ENCODE measurements around the gene APPL1. TPM values are rescaled to one million over a fixed set of nuclear protein-coding genes. Genes with fewer than 3 reads are reported as not detected.

The APPL1 gene
- total and polyA plus RNA-seq, 9 of the 15 experiments (the other 6 are each of a cell fraction or from before 2014, with no cell fraction given) = 2.8 to 12.3 (median 7.1) TPM

- no peak for TF ChIP-seq SIN3A (IDR thresholded peaks at IDR 0.05; ENCODE audit: borderline replicate concordance in 2 of 2, control insufficient read depth in 1 of 2, low read depth in 2 of 2, low read length in 2 of 2)
These were observed 2.5 kb downstream of the APPL1 start (continued) for GRCh38 chr3:57230006-57230405.

GRCh38 chr3:57233799-57234198, 6.3 kb downstream of the APPL1 start:
- BruUV-seq (replicated peaks) = no TSS peak
- Histone ChIP-seq H3K4me1 (replicated peaks in 1 of 2; ENCODE audit: control insufficient read depth in 2 of 2, insufficient read depth in 2 of 2, low read length in 2 of 2) (peaks cover 5 to 7% of the 10 kb centered on the region in 2 experiments; a peak in 3 of 5 replicates), H3K9me1 (ENCODE audit: control insufficient read depth, insufficient read depth, low read length) (no peaks in the 10 kb centered on the region), H3K79me2 (ENCODE audit: control insufficient read depth, insufficient read depth, low read length) (peaks cover 4% of the 10 kb centered on the region; the same call in 2 of the 3 replicates), H3K4me3 (no peak overlapping the region), H3K4me2 (ENCODE audit: insufficient read depth, low read length) (no peak overlapping the region), H3K9ac (ENCODE audit: insufficient read depth in 1 of 2, low read depth in 2 of 2, low read length in 2 of 2) (no peak overlapping the region), H3K36me3 (ENCODE audit: control insufficient read depth, insufficient read depth, low read length) (peaks cover 5% of the 10 kb centered on the region; the same call in 2 of the 3 replicates), H3K27me3 (ENCODE audit: control insufficient read depth in 2 of 2, insufficient read depth in 2 of 2, low read length in 2 of 2) (no peaks in the 10 kb centered on the region), H4K20me1 (replicated peaks; ENCODE audit: control insufficient read depth, insufficient read depth, low read length) (peaks cover 7% of the 10 kb centered on the region; the same call in 1 of the 2 replicates), H3K27ac (ENCODE audit: extremely low read depth, low read depth, low read length) (no peak overlapping the region), H3K9me3 (replicated peaks; ENCODE audit: control insufficient read depth, insufficient read depth, low read depth, low read length) (no peaks in the 10 kb centered on the region; the same call in 1 of the 2 replicates), H2AFZ (ENCODE audit: low read depth, low read length) (no peak overlapping the region)
- ChIA-PET POLR2A (interaction anchor here (1.5 kb wide), 1 partner anchor 37 kb away, joined by 3 read pairs; no protein-coding TSS in a partner anchor), CTCF (ENCODE audit: low intra/inter-chr PET ratio) (no interaction called here)
- no peak for ATAC-seq
- in situ Hi-C loops (cut with MboI) (no loop called here), intact Hi-C loops (cut with micrococcal nuclease) (no loop called here)
- no peak for FAIRE-seq
- WGBS (ENCODE audit: insufficient coverage, low coverage, missing lambda C conversion rate) = 45% methylated on average over 2 of the region's 2 CpGs
- DNase-seq (ENCODE audit: extremely low read depth in 1 of 4, low spot score in 3 of 4) = no peak
- no peak for TF ChIP-seq HES1 (IDR thresholded peaks at IDR 0.05; ENCODE audit: low read depth)

All from K562 (cell line).